Chondrocyte (in vitro differentiated cells): ENCODE results near the gene DPH2. TPM values are rescaled to one million over a fixed set of nuclear protein-coding genes. Genes with fewer than 3 reads are reported as not detected.

ENCODE experiments used
- DNase-seq: peaks from one replicate; pipeline ENCODE4 v3.0.0; 2021; ENCODE audit warnings: mixed read lengths, low spot score
- H3K27ac Mint-ChIP-seq: one replicate; pipeline ENCODE4 v1.8.0; 2021; ENCODE audit warnings: mild to moderate bottlenecking, moderate library complexity, mixed read lengths; ENCODE audit not compliant: unreplicated experiment
- H3K27me3 Mint-ChIP-seq: 2 replicates; pipeline ENCODE4 v1.8.0; 2021; ENCODE audit warnings: low read depth, mixed read lengths
- H3K36me3 Mint-ChIP-seq: 2 replicates; pipeline ENCODE4 v1.8.0; 2021; ENCODE audit warnings: low read depth, mixed read lengths
- H3K4me1 Mint-ChIP-seq: 2 replicates; pipeline ENCODE4 v1.8.0; 2021; ENCODE audit warnings: low read depth, mild to moderate bottlenecking, mixed read lengths
- H3K4me3 Mint-ChIP-seq: one replicate; pipeline ENCODE4 v1.8.0; 2021; ENCODE audit warnings: mild to moderate bottlenecking, moderate library complexity, mixed read lengths; ENCODE audit not compliant: unreplicated experiment
- H3K9me3 Mint-ChIP-seq: 2 replicates; pipeline ENCODE4 v1.8.0; 2021; ENCODE audit warnings: low read depth, mixed read lengths
- total RNA-seq: library from RNA; stranded (reverse); gene quantifications from 3 replicates; pipeline ENCODE4 v1.2.1, GENCODE V29; 2021
- TF ChIP-seq, protein P1 (sequence below): fragments of 200-600 bp; sonication (generic); IDR thresholded peaks from 2 replicates; pipeline ENCODE4 v1.5.0; 2021; ENCODE audit warnings: antibody characterized with exemption, mild to moderate bottlenecking, moderate library complexity

Gene DPH2
- total RNA-seq, 1 donor from 2014 or later: 22.4 TPM

DNA sequence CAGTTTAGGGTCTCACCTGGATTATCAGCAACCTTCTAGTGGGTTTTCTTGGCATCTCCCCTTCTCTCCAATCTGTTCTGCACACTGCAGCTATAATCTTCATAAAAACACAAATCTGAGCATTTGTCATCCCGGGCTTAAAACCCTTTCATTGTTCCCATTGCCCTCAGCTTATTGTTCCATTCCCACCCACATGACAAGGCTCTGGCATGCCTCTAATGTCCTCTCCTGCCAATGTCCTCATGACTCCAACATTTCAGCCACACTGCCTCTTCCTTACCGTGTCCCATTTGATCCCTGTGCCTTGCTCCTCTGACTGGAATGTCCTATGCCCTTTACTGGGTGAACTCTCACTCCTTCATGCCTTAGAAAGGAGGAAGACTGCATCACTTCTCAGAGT is 7.5 kb upstream of the DPH2 start:
- TF ChIP-seq, protein P1, sequence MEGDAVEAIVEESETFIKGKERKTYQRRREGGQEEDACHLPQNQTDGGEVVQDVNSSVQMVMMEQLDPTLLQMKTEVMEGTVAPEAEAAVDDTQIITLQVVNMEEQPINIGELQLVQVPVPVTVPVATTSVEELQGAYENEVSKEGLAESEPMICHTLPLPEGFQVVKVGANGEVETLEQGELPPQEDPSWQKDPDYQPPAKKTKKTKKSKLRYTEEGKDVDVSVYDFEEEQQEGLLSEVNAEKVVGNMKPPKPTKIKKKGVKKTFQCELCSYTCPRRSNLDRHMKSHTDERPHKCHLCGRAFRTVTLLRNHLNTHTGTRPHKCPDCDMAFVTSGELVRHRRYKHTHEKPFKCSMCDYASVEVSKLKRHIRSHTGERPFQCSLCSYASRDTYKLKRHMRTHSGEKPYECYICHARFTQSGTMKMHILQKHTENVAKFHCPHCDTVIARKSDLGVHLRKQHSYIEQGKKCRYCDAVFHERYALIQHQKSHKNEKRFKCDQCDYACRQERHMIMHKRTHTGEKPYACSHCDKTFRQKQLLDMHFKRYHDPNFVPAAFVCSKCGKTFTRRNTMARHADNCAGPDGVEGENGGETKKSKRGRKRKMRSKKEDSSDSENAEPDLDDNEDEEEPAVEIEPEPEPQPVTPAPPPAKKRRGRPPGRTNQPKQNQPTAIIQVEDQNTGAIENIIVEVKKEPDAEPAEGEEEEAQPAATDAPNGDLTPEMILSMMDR: no peak
- H3K27me3 Mint-ChIP-seq: no peaks in the 10 kb centered on the region
- no peaks in the 10 kb centered on the region for H3K4me1 Mint-ChIP-seq
- H3K4me3 Mint-ChIP-seq: no peak overlapping the region
- no peaks in the 10 kb centered on the region for H3K9me3 Mint-ChIP-seq
- peaks cover 27% of the 10 kb centered on the region for H3K36me3 Mint-ChIP-seq
- no peak for DNase-seq
- H3K27ac Mint-ChIP-seq: no peak overlapping the region

DNA sequence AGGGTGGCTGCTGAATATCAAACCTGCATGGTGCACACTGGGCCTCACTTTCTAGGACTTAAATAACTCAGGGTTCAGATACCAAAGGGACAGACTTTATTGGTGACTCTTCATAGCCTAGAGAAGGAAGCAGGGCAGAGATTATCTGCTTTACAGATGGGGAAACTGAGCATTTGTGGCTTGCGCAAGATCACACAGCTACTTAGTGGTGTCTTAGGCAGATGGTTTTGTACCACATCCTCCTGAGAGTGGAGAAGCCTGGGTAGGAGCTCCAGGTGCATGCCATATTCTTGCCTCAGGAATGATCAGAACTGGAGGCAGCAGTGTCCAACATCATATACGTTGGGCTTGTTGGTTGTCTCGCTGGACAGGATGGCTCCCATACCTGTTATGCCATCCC is 6.8 kb upstream of the DPH2 start:
- Mint-ChIP-seq H3K4me3 (no peak overlapping the region), H3K36me3 (peaks cover 27% of the 10 kb centered on the region), H3K9me3 (peaks cover 2% of the 10 kb centered on the region), H3K27me3 (no peaks in the 10 kb centered on the region), H3K4me1 (no peaks in the 10 kb centered on the region), H3K27ac (no peak overlapping the region)
- DNase-seq: no peak
- TF ChIP-seq, protein P1: no peak

DNA sequence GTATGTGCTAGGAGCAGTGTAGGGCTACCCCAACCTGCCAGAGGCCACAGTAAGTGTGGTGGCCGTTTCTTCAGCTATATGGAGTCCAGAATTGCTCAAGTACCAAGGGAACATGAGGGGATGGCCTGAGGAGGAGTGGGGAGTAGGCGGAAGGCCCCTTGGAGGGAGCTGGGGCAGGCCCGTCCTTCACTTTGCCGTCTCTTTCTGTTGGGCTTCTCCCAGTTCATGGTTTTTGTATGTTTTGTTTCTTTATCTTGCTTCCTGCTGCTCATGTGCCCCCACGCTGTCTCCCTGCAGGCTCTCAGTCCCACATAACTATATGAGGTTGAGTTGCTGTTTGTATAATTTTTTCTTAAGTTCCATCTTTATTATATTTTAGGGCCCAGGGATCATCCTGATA is 5.9 kb upstream of the DPH2 start:
- Mint-ChIP-seq H3K4me3 (no peak overlapping the region), H3K9me3 (peaks cover 7% of the 10 kb centered on the region), H3K27me3 (no peaks in the 10 kb centered on the region), H3K36me3 (peaks cover 20% of the 10 kb centered on the region), H3K27ac (no peak overlapping the region), H3K4me1 (no peaks in the 10 kb centered on the region)
- TF ChIP-seq, protein P1: no peak
- no peak for DNase-seq

DNA sequence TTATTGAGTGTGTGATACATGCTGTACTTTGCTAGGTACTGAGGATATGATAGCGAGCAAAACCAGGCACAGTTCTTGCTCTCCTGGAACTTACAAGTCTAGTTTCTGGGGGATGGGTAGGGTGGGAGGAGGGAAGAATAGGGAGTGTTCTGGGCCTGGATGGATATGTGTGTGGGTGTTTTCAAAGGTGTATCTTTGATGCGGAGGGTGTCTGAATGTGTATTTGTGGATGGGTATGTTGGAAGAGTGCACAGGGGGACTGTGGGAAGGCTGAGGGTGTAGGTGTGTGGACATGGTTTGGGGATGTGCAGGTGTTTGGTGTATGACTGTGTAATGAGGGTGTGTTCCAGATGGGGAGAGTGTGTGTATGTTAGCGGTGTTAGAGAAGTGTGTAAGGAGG is 4.5 kb upstream of the DPH2 start:
- no peak for DNase-seq
- H3K36me3 Mint-ChIP-seq: peaks cover 18% of the 10 kb centered on the region
- peaks cover 11% of the 10 kb centered on the region for H3K4me1 Mint-ChIP-seq
- no peak overlapping the region for H3K27ac Mint-ChIP-seq
- peaks cover 7% of the 10 kb centered on the region for H3K9me3 Mint-ChIP-seq
- TF ChIP-seq, protein P1: no peak
- H3K4me3 Mint-ChIP-seq: no peak overlapping the region
- no peaks in the 10 kb centered on the region for H3K27me3 Mint-ChIP-seq

DNA sequence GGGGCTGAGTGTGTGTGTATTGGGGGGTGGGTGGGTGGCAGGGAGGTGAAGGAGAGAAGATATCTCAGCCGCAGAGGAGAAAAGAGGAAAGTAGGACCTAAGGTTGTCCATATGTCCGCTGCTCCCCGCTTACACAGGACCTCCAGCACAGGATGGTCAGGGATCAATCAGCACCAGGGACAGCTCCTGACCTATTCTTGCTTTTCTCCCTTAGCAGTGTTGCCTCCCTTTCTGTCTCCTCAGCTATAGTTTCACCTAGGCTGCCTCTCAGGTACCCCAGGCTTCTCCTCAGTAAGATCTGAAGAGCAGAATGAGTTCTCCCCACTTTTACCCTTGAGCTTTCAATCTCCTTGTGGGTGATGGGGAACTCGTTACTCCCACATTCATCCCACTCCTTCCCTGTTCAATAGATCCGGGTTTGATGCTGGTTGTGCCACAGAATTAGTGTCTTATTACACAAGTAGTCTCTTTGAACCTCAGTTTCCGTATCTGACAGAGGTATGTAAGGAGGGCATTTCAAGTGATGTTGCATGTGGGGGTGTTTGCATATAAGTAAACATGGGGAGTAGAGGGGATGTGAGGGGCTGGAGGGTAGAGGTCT is 1.4 kb upstream of the DPH2 start:
- no peak overlapping the region for H3K4me3 Mint-ChIP-seq
- peaks cover 19% of the 10 kb centered on the region for H3K4me1 Mint-ChIP-seq

More for the DNA sequence above, 1.4 kb upstream of the DPH2 start:
- Mint-ChIP-seq H3K9me3 (peaks cover 7% of the 10 kb centered on the region), H3K27me3 (no peaks in the 10 kb centered on the region), H3K27ac (no peak overlapping the region), H3K36me3 (peaks cover 9% of the 10 kb centered on the region)
- TF ChIP-seq, protein P1: no peak
- no peak for DNase-seq
